HepG2 (cell line): ENCODE data around the gene PNLDC1. TPM values are rescaled to one million over a fixed set of nuclear protein-coding genes. Genes with fewer than 3 reads are reported as not detected.

Experiments
- ATAC-seq: fragments of 200-7000 bp; cut with Tn5 transposase; 3 replicates; pipeline ENCODE4 v1.9.1; 2020; ENCODE audit warnings: mild to moderate bottlenecking, moderate library complexity
- BruUV-seq: library from RNA; stranded (reverse); fragments of 400-500 nt; replicated peaks from 2 replicates; lab custom pipeline; 2021; lab: Mats Ljungman, UMichigan
- CTCF ChIA-PET: fragments of 300-600 bp; formaldehyde crosslinking; extraction: SDS; loops from one replicate; lab custom pipeline; 2021; ENCODE audit warnings: low total read pairs, inconsistent platforms, low intra/inter-chr PET ratio; lab: Yijun Ruan, JAX
- POLR2A ChIA-PET: fragments of 350-600 bp; sonication (Branson Sonifier 250); formaldehyde crosslinking; loops from one replicate; lab custom pipeline; 2020; ENCODE audit warnings: antibody characterized with exemption, inconsistent platforms; lab: Yijun Ruan, JAX
- DNase-seq: peaks from one replicate; pipeline ENCODE4 v3.0.0-alpha.2; 2015; ENCODE audit warnings: low spot score
- FAIRE-seq: peaks from 3 replicates; lab custom pipeline; 2011; peaks lifted over from hg19 to GRCh38; lab: Jason Lieb, UNC
- H2AFZ ChIP-seq: one replicate; pipeline ENCODE4 v1.6.1; 2011; ENCODE audit warnings: low read length, inconsistent platforms
- H3K27ac ChIP-seq: fragments of 300-600 bp; 3 replicates; pipeline ENCODE4 v1.8.0; 2011; ENCODE audit warnings: mixed run types, mild to moderate bottlenecking, mixed read lengths, low read length, inconsistent platforms; ENCODE audit not compliant: insufficient read depth; ENCODE audit errors: extremely low read length
- H3K27me3 ChIP-seq, 2 experiments: fragments of 200-600 bp in 1 of 2; 2 replicates in 1 of 2; 3 replicates in 1 of 2; pipeline versions ENCODE4 v1.6.0 to v1.8.0; 2011; ENCODE audit warnings: low read length in 2 of 2, mild to moderate bottlenecking in 2 of 2, moderate library complexity in 2 of 2, inconsistent platforms in 1 of 2; ENCODE audit not compliant: insufficient read depth in 2 of 2, control insufficient read depth in 1 of 2
- H3K36me3 ChIP-seq, 2 experiments: fragments of 200-600 bp in 1 of 2; replicated peaks in 1 of 2; 2 replicates in 1 of 2; 3 replicates in 1 of 2; pipeline versions ENCODE4 v1.5.1 to v1.8.0; 2011; ENCODE audit warnings: low read length in 2 of 2, inconsistent platforms in 1 of 2; ENCODE audit not compliant: insufficient read depth in 2 of 2, control insufficient read depth in 1 of 2
- H3K4me1 ChIP-seq: 2 replicates; pipeline ENCODE4 v1.5.1; 2012; ENCODE audit warnings: low read length, inconsistent platforms; ENCODE audit not compliant: insufficient read depth
- H3K4me2 ChIP-seq: 2 replicates; pipeline ENCODE4 v1.6.0; 2011; ENCODE audit warnings: low read depth, low read length, inconsistent platforms
- H3K4me3 ChIP-seq, 3 experiments: fragments of 200-600 bp in 1 of 3; sonication (generic), shearing (Covaris generic) in 1 of 3; replicated peaks in 1 of 3; 2 replicates each; pipeline ENCODE4 v1.5.1; 2011 to 2016; ENCODE audit warnings: low read length in 3 of 3, inconsistent platforms in 2 of 3, low read depth in 2 of 3, mild to moderate bottlenecking in 2 of 3, control low read depth in 1 of 3, mixed read lengths in 1 of 3; ENCODE audit not compliant: insufficient read depth in 1 of 3
- H3K79me2 ChIP-seq: one replicate; pipeline ENCODE4 v1.6.1; 2011; ENCODE audit warnings: low read length, inconsistent platforms; ENCODE audit not compliant: insufficient read depth
- H3K9ac ChIP-seq: 2 replicates; pipeline ENCODE4 v1.6.0; 2011; ENCODE audit warnings: mild to moderate bottlenecking, low read depth, low read length, inconsistent platforms; ENCODE audit not compliant: insufficient read depth
- H3K9me3 ChIP-seq: 2 replicates; pipeline ENCODE4 v1.5.1; 2012; ENCODE audit warnings: mild to moderate bottlenecking, low read length
- H4K20me1 ChIP-seq: 2 replicates; pipeline ENCODE4 v1.6.0; 2011; ENCODE audit warnings: inconsistent platforms, mild to moderate bottlenecking, low read length, moderate library complexity; ENCODE audit not compliant: insufficient read depth
- JUN ChIP-seq: sonication (generic); formaldehyde crosslinking; IDR thresholded peaks from 2 replicates; pipeline ENCODE4 v1.4.0; 2020; ENCODE audit warnings: mild to moderate bottlenecking, missing genetic modification reagents
- NFE2L1 ChIP-seq: sonication (generic); formaldehyde crosslinking; IDR thresholded peaks from 2 replicates; pipeline ENCODE4 v1.4.0; 2020; ENCODE audit warnings: missing genetic modification reagents, mild to moderate bottlenecking, borderline replicate concordance
- PCBP1 ChIP-seq: fragments of 200-400 bp; formaldehyde crosslinking; IDR thresholded peaks from 2 replicates; pipeline ENCODE4 v1.6.1; 2017; ENCODE audit warnings: mild to moderate bottlenecking, low read depth, low read length, borderline replicate concordance
- RARA ChIP-seq: IDR thresholded peaks from 2 replicates; pipeline ENCODE4 v1.6.1; 2016; ENCODE audit warnings: missing genetic modification reagents, missing compliant biosample characterization
- REPIN1 ChIP-seq: sonication (generic); formaldehyde crosslinking; IDR thresholded peaks from 2 replicates; pipeline ENCODE4 v1.8.0; 2022; ENCODE audit warnings: missing genetic modification reagents, low read depth, mild to moderate bottlenecking, borderline replicate concordance
- RFX1 ChIP-seq: fragments of 450-650 bp; IDR thresholded peaks from 2 replicates; pipeline ENCODE4 v1.6.1; 2017
- SETDB1 ChIP-seq: sonication (generic); formaldehyde crosslinking; IDR thresholded peaks from 2 replicates; pipeline ENCODE4 v1.5.1; 2020; ENCODE audit warnings: missing genetic modification reagents, mild to moderate bottlenecking, borderline replicate concordance
- THAP11 ChIP-seq: IDR thresholded peaks from 2 replicates; pipeline ENCODE4 v1.6.1; 2016; ENCODE audit warnings: missing biosample characterization, missing genetic modification reagents
- ZMAT3 ChIP-seq: sonication (generic); formaldehyde crosslinking; conservative IDR thresholded peaks from 2 replicates; pipeline ENCODE4 v1.7.0; 2021; ENCODE audit warnings: missing genetic modification reagents
- ZNF326 ChIP-seq: sonication (generic); formaldehyde crosslinking; IDR thresholded peaks from 2 replicates; pipeline ENCODE4 v1.4.0; 2020; ENCODE audit warnings: missing genetic modification reagents, borderline replicate concordance
- WGBS: methylation state at CpG from one replicate; pipeline ENCODE4 v1.1.6; 2017; ENCODE audit warnings: low lambda C conversion rate; 5-methylcytosine and 5-hydroxymethylcytosine counted together
- in situ Hi-C: cut with HindIII; loops from 2 replicates; pipeline ENCODE4 v1.10.0; 2017; ENCODE audit warnings: low pct_unique_long_range_greater_than_20kb; ENCODE audit not compliant: extremely low pct_ligation_motif_present
- intact Hi-C: fragments of 100-400 bp; cut with micrococcal nuclease; formaldehyde crosslinking; loops from one replicate; pipeline ENCODE4 v1.10.0; 2022; ENCODE audit not compliant: unreplicated experiment
- polyA plus RNA-seq, 8 experiments: library from polyadenylated mRNA; depleted of rRNA in 3 of 8; stranded (reverse) in 7 of 8; unstranded in 1 of 8; fragments of >200 nt; fragmentation: Illumina TruSeq in 4 of 8; extraction: Trizol in 4 of 8; gene quantifications; 2 replicates each; pipeline versions ENCODE4 v1.2.1 to v1.2.3, GENCODE V29; 2011 to 2016; ENCODE audit warnings: low read depth in 4 of 8, missing spikeins in 1 of 8, mixed read lengths in 1 of 8; ENCODE audit not compliant: insufficient read depth in 1 of 8
- total RNA-seq, 5 experiments: library from RNA; depleted of rRNA; stranded (reverse); fragments of >200 nt; fragmentation: Illumina TruSeq; extraction: Trizol; gene quantifications; 2 replicates each; pipeline ENCODE4 v1.2.3, GENCODE V29; 2016; ENCODE audit warnings: low read depth in 1 of 5
- TF ChIP-seq, protein P1 (sequence below): sonication (generic); formaldehyde crosslinking; IDR thresholded peaks from 2 replicates; pipeline ENCODE4 v1.8.1; 2023; ENCODE audit warnings: mild to moderate bottlenecking, missing genetic modification reagents
- TF ChIP-seq, protein P2 (sequence below): sonication (generic); formaldehyde crosslinking; IDR thresholded peaks from 2 replicates; pipeline ENCODE4 v1.8.1; 2023; ENCODE audit warnings: mild to moderate bottlenecking, missing genetic modification reagents, borderline replicate concordance
- TF ChIP-seq, protein P3 (sequence below): IDR thresholded peaks from 2 replicates; pipeline ENCODE4 v1.6.1; 2016; ENCODE audit warnings: low read depth, borderline replicate concordance
- TF ChIP-seq, protein P4 (sequence below), 2 experiments: sonication (generic) in 1 of 2; formaldehyde crosslinking in 1 of 2; IDR thresholded peaks; 2 replicates each; pipeline versions ENCODE4 v1.4.0 to v1.6.1; 2018 to 2020; ENCODE audit warnings: missing genetic modification reagents in 2 of 2, borderline replicate concordance in 1 of 2, low read depth in 1 of 2, mild to moderate bottlenecking in 1 of 2, missing biosample characterization in 1 of 2
- TF ChIP-seq, protein P5 (sequence below): sonication (generic); formaldehyde crosslinking; IDR thresholded peaks from 2 replicates; pipeline ENCODE4 v1.8.1; 2023; ENCODE audit warnings: missing genetic modification reagents, mild to moderate bottlenecking, borderline replicate concordance

The PNLDC1 gene
- total and polyA plus RNA-seq, 2 of the 13 experiments (the other 11 are each of a cell fraction or from before 2014, with no cell fraction given) = not detected

DNA sequence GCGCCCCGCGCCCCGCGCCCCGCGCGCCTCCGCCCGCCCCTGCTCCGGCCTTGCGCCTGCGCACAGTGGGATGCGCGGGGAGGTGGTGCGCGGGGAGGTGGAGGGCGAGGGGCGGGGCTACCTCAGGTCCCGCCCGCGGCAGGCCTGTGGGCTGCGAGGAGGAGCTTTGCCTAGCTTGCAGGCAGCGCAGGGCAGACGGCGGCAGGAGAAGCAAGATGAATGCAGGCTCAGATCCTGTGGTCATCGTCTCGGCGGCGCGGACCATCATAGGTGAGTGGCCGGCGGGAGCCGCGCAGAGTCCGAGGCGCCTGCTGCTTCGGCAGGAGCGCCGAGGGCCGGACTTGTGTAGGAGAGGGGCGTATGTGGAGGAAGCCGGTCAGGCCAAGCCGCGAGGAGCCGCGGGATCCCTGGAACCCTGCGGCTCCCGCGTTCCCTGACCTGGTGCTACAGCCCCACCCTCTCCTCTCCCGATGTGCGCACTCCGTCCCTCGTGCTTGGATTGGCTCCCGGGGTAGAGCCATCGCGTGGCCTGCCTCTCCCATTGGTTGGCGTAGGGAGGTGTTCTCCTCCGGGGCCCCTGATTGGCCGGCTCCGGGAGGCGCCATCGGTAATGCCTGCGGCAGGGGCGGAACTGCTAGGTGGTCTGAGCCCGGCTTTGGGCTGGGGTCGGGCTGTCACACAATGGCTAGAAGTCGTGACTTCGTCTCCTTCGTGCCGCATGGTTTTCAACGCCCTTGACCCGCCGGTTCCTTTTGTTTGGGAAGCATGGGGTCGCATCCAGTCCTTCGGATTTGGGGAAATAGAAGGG is 38.0 kb upstream of the PNLDC1 start, which contains the start of gene ACAT2:
ACAT2 (plus strand) TSS at position 173 of the 808 bp plus-strand sequence; CDS start at position 216, 43 bp downstream.
- Histone ChIP-seq H2AFZ (no peak within 1 kb of the TSS), H4K20me1 (no peaks in the 10 kb centered on the region), H3K9me3 (no peaks in the 10 kb centered on the region), H3K36me3 (peaks cover 6 to 26% of the 10 kb centered on the region in 2 experiments), H3K27ac (peak within 1 kb of the TSS; percentile 97), H3K4me3 (peak within 1 kb of the TSS; percentile 83 to 97 (median 88)), H3K9ac (peak within 1 kb of the TSS; percentile 98), H3K27me3 (no peaks in the 10 kb centered on the region; a peak in 1 of 5 replicates), H3K4me1 (peaks cover 80% of the 10 kb centered on the region), H3K79me2 (peaks cover 54% of the 10 kb centered on the region), H3K4me2 (peak within 1 kb of the TSS; percentile 96)
- intact Hi-C loops (loop anchor here (1.0 to 10.0 kb wide), 4 partner anchors 27 to 1117 kb away; partner anchors contain the start of genes DYNLT1, SOD2, TCP1 and WTAP), in situ Hi-C loops (loop anchor here (5.0 kb wide), 2 partner anchors 35 to 70 kb away; partner anchors contain the start of genes SOD2 and WTAP)
- POLR2A ChIA-PET = interaction anchor here (0.6 to 10.2 kb wide), 17 partner anchors 9 to 80 kb away, joined by 3 to 175 read pairs (median 4); partner anchors contain the start of genes MRPL18, SOD2, TCP1 and WTAP
- ATAC-seq (peak; percentile 94), FAIRE-seq (peak; percentile 69), DNase-seq (peak; percentile 97)
- no TSS peak for BruUV-seq
- CTCF ChIA-PET = no interaction called here
- under 1% methylated on average over 41 of the region's 76 CpGs for WGBS
- TF ChIP-seq REPIN1 (peak; percentile 58), NFE2L1 (CRISPR knock-in tag) (no peak), RARA (CRISPR knock-in tag) (no peak), SETDB1 (CRISPR knock-in tag) (no peak), ZMAT3 (CRISPR knock-in tag) (peak; percentile 91), RFX1 (no peak), PCBP1 (peak; percentile 27; the same call in 1 of the 2 replicates), THAP11 (peak; percentile 40; the same call in 1 of the 2 replicates), JUN (no peak; the same call in 1 of the 2 replicates), ZNF326 (CRISPR knock-in tag) (no peak)
- TF ChIP-seq, protein P1, sequence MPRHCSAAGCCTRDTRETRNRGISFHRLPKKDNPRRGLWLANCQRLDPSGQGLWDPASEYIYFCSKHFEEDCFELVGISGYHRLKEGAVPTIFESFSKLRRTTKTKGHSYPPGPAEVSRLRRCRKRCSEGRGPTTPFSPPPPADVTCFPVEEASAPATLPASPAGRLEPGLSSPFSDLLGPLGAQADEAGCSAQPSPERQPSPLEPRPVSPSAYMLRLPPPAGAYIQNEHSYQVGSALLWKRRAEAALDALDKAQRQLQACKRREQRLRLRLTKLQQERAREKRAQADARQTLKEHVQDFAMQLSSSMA (CRISPR knock-in tag) = peak; percentile 94; the same call in 1 of the 2 replicates
- TF ChIP-seq, protein P2, sequence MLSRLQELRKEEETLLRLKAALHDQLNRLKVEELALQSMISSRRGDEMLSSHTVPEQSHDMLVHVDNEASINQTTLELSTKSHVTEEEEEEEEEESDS (CRISPR knock-in tag) = peak; percentile 70; the same call in 1 of the 2 replicates
- TF ChIP-seq, protein P3, sequence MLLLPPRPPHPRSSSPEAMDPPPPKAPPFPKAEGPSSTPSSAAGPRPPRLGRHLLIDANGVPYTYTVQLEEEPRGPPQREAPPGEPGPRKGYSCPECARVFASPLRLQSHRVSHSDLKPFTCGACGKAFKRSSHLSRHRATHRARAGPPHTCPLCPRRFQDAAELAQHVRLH = peak; percentile 95
- TF ChIP-seq, protein P4, sequence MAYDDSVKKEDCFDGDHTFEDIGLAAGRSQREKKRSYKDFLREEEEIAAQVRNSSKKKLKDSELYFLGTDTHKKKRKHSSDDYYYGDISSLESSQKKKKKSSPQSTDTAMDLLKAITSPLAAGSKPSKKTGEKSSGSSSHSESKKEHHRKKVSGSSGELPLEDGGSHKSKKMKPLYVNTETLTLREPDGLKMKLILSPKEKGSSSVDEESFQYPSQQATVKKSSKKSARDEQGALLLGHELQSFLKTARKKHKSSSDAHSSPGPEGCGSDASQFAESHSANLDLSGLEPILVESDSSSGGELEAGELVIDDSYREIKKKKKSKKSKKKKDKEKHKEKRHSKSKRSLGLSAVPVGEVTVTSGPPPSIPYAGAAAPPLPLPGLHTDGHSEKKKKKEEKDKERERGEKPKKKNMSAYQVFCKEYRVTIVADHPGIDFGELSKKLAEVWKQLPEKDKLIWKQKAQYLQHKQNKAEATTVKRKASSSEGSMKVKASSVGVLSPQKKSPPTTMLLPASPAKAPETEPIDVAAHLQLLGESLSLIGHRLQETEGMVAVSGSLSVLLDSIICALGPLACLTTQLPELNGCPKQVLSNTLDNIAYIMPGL (CRISPR knock-in tag; IDR thresholded peaks at IDR 0.05; ENCODE audit: borderline replicate concordance in 1 of 2, low read depth in 1 of 2) = peak; percentile 76 to 82
- TF ChIP-seq, protein P5, sequence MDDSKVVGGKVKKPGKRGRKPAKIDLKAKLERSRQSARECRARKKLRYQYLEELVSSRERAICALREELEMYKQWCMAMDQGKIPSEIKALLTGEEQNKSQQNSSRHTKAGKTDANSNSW = peak; percentile 79; the same call in 1 of the 2 replicates
